ENCODE data around the gene CCDC192.

CCDC192 gene

GRCh38 chr5:127923804-127924570 is 220.8 kb downstream of the CCDC192 start:
- Histone ChIP-seq H3K9me3 (ENCODE audit: control insufficient read depth, insufficient read depth, low read length) (no peaks in the 10 kb centered on the region), H3K9ac (ENCODE audit: low read depth, low read length) (no peak overlapping the region), H3K4me3 (ENCODE audit: low read depth, low read length) (no peak overlapping the region), H3K27ac (ENCODE audit: low read depth, low read length) (no peak overlapping the region), H3K27me3 (ENCODE audit: control insufficient read depth, insufficient read depth, low read length) (no peaks in the 10 kb centered on the region), H3K4me1 (ENCODE audit: control insufficient read depth, insufficient read depth, low read length) (0 out of 2 replicates have a peak, but pooled peaks cover 9% of the 10 kb centered on the region), H3K36me3 (ENCODE audit: control insufficient read depth, insufficient read depth, low read length) (no peaks in the 10 kb centered on the region)

GRCh38 chr5:127924606-127925005 is 221.4 kb downstream of the CCDC192 start:
- H3K27ac ChIP-seq (ENCODE audit: low read depth, low read length): no peak overlapping the region
- H3K9ac ChIP-seq (ENCODE audit: low read depth, low read length): no peak overlapping the region
- H3K4me1 ChIP-seq (ENCODE audit: control insufficient read depth, insufficient read depth, low read length): 0 out of 2 replicates have a peak, but pooled peaks cover 9% of the 10 kb centered on the region
- no peaks in the 10 kb centered on the region for H3K36me3 ChIP-seq (ENCODE audit: control insufficient read depth, insufficient read depth, low read length)
- H3K27me3 ChIP-seq (ENCODE audit: control insufficient read depth, insufficient read depth, low read length): no peaks in the 10 kb centered on the region
- H3K4me3 ChIP-seq (ENCODE audit: low read depth, low read length): no peak overlapping the region
- no peaks in the 10 kb centered on the region for H3K9me3 ChIP-seq (ENCODE audit: control insufficient read depth, insufficient read depth, low read length)

- no peak overlapping the region for H3K27ac ChIP-seq (ENCODE audit: low read depth, low read length)
- H3K4me1 ChIP-seq (ENCODE audit: control insufficient read depth, insufficient read depth, low read length): 0 out of 2 replicates have a peak, but pooled peaks cover 9% of the 10 kb centered on the region
These were observed 222.7 kb downstream of the CCDC192 start for GRCh38 chr5:127925916-127926315.

GRCh38 chr5:127926974-127927373 is 223.8 kb downstream of the CCDC192 start:
- Histone ChIP-seq H3K27me3 (ENCODE audit: control insufficient read depth, insufficient read depth, low read length) (peaks cover 14% of the 10 kb centered on the region), H3K4me3 (ENCODE audit: low read depth, low read length) (no peak overlapping the region), H3K36me3 (ENCODE audit: control insufficient read depth, insufficient read depth, low read length) (no peaks in the 10 kb centered on the region), H3K4me1 (ENCODE audit: control insufficient read depth, insufficient read depth, low read length) (0 out of 2 replicates have a peak, but pooled peaks cover 9% of the 10 kb centered on the region), H3K9ac (ENCODE audit: low read depth, low read length) (no peak overlapping the region), H3K9me3 (ENCODE audit: control insufficient read depth, insufficient read depth, low read length) (no peaks in the 10 kb centered on the region), H3K27ac (ENCODE audit: low read depth, low read length) (no peak overlapping the region)

More at GRCh38 chr5:127925916-127926315, 222.7 kb downstream of the CCDC192 start:
- peaks cover 6% of the 10 kb centered on the region for H3K27me3 ChIP-seq (ENCODE audit: control insufficient read depth, insufficient read depth, low read length)
- H3K36me3 ChIP-seq (ENCODE audit: control insufficient read depth, insufficient read depth, low read length): no peaks in the 10 kb centered on the region
- H3K4me3 ChIP-seq (ENCODE audit: low read depth, low read length): no peak overlapping the region
- H3K9ac ChIP-seq (ENCODE audit: low read depth, low read length): no peak overlapping the region
- no peaks in the 10 kb centered on the region for H3K9me3 ChIP-seq (ENCODE audit: control insufficient read depth, insufficient read depth, low read length)

- no peaks in the 10 kb centered on the region for H3K9me3 ChIP-seq (ENCODE audit: control insufficient read depth, insufficient read depth, low read length)
- H3K4me1 ChIP-seq (ENCODE audit: control insufficient read depth, insufficient read depth, low read length): 0 out of 2 replicates have a peak, but pooled peaks cover 9% of the 10 kb centered on the region
- H3K36me3 ChIP-seq (ENCODE audit: control insufficient read depth, insufficient read depth, low read length): no peaks in the 10 kb centered on the region
- no peak overlapping the region for H3K27ac ChIP-seq (ENCODE audit: low read depth, low read length)
- H3K9ac ChIP-seq (ENCODE audit: low read depth, low read length): no peak overlapping the region
- peaks cover 24% of the 10 kb centered on the region for H3K27me3 ChIP-seq (ENCODE audit: control insufficient read depth, insufficient read depth, low read length)
- H3K4me3 ChIP-seq (ENCODE audit: low read depth, low read length): no peak overlapping the region
These were observed 224.9 kb downstream of the CCDC192 start for GRCh38 chr5:127928053-127928452.

GRCh38 chr5:127930311-127930710 is 227.1 kb downstream of the CCDC192 start:
- Histone ChIP-seq H3K4me1 (ENCODE audit: control insufficient read depth, insufficient read depth, low read length) (peaks cover 11% of the 10 kb centered on the region), H3K9me3 (ENCODE audit: control insufficient read depth, insufficient read depth, low read length) (no peaks in the 10 kb centered on the region), H3K4me3 (ENCODE audit: low read depth, low read length) (no peak overlapping the region), H3K9ac (ENCODE audit: low read depth, low read length) (no peak overlapping the region), H3K27me3 (ENCODE audit: control insufficient read depth, insufficient read depth, low read length) (peaks cover 47% of the 10 kb centered on the region), H3K36me3 (ENCODE audit: control insufficient read depth, insufficient read depth, low read length) (no peaks in the 10 kb centered on the region), H3K27ac (ENCODE audit: low read depth, low read length) (no peak overlapping the region)

GRCh38 chr5:127931396-127931795 is 228.2 kb downstream of the CCDC192 start:
- peaks cover 57% of the 10 kb centered on the region for H3K27me3 ChIP-seq (ENCODE audit: control insufficient read depth, insufficient read depth, low read length)
- no peak overlapping the region for H3K27ac ChIP-seq (ENCODE audit: low read depth, low read length)
- peaks cover 11% of the 10 kb centered on the region for H3K4me1 ChIP-seq (ENCODE audit: control insufficient read depth, insufficient read depth, low read length)
- H3K9me3 ChIP-seq (ENCODE audit: control insufficient read depth, insufficient read depth, low read length): no peaks in the 10 kb centered on the region
- no peak overlapping the region for H3K4me3 ChIP-seq (ENCODE audit: low read depth, low read length)
- no peaks in the 10 kb centered on the region for H3K36me3 ChIP-seq (ENCODE audit: control insufficient read depth, insufficient read depth, low read length)
- H3K9ac ChIP-seq (ENCODE audit: low read depth, low read length): no peak overlapping the region

GRCh38 chr5:127933348-127933747 is 230.2 kb downstream of the CCDC192 start:
- Histone ChIP-seq H3K9ac (ENCODE audit: low read depth, low read length) (no peak overlapping the region), H3K9me3 (ENCODE audit: control insufficient read depth, insufficient read depth, low read length) (no peaks in the 10 kb centered on the region), H3K27ac (ENCODE audit: low read depth, low read length) (no peak overlapping the region), H3K27me3 (ENCODE audit: control insufficient read depth, insufficient read depth, low read length) (peaks cover 77% of the 10 kb centered on the region), H3K36me3 (ENCODE audit: control insufficient read depth, insufficient read depth, low read length) (no peaks in the 10 kb centered on the region), H3K4me1 (ENCODE audit: control insufficient read depth, insufficient read depth, low read length) (peaks cover 11% of the 10 kb centered on the region), H3K4me3 (ENCODE audit: low read depth, low read length) (no peak overlapping the region)

- no peaks in the 10 kb centered on the region for H3K36me3 ChIP-seq (ENCODE audit: control insufficient read depth, insufficient read depth, low read length)
- peaks cover 11% of the 10 kb centered on the region for H3K4me1 ChIP-seq (ENCODE audit: control insufficient read depth, insufficient read depth, low read length)
- no peak overlapping the region for H3K27ac ChIP-seq (ENCODE audit: low read depth, low read length)
- no peak overlapping the region for H3K9ac ChIP-seq (ENCODE audit: low read depth, low read length)
- no peak overlapping the region for H3K4me3 ChIP-seq (ENCODE audit: low read depth, low read length)
- no peaks in the 10 kb centered on the region for H3K9me3 ChIP-seq (ENCODE audit: control insufficient read depth, insufficient read depth, low read length)
- H3K27me3 ChIP-seq (ENCODE audit: control insufficient read depth, insufficient read depth, low read length): peaks cover 84% of the 10 kb centered on the region
These were observed 231.6 kb downstream of the CCDC192 start for GRCh38 chr5:127934791-127935256.

- peaks cover 83% of the 10 kb centered on the region for H3K27me3 ChIP-seq (ENCODE audit: control insufficient read depth, insufficient read depth, low read length)
- no peaks in the 10 kb centered on the region for H3K36me3 ChIP-seq (ENCODE audit: control insufficient read depth, insufficient read depth, low read length)
- H3K9me3 ChIP-seq (ENCODE audit: control insufficient read depth, insufficient read depth, low read length): no peaks in the 10 kb centered on the region
- H3K9ac ChIP-seq (ENCODE audit: low read depth, low read length): no peak overlapping the region
- H3K4me3 ChIP-seq (ENCODE audit: low read depth, low read length): no peak overlapping the region
- peaks cover 11% of the 10 kb centered on the region for H3K4me1 ChIP-seq (ENCODE audit: control insufficient read depth, insufficient read depth, low read length)
- no peak overlapping the region for H3K27ac ChIP-seq (ENCODE audit: low read depth, low read length)
These were observed 232.2 kb downstream of the CCDC192 start for GRCh38 chr5:127935398-127935797.

- Histone ChIP-seq H3K9me3 (ENCODE audit: control insufficient read depth, insufficient read depth, low read length) (no peaks in the 10 kb centered on the region), H3K27me3 (ENCODE audit: control insufficient read depth, insufficient read depth, low read length) (peaks cover 72% of the 10 kb centered on the region), H3K4me1 (ENCODE audit: control insufficient read depth, insufficient read depth, low read length) (peaks cover 19% of the 10 kb centered on the region), H3K27ac (ENCODE audit: low read depth, low read length) (no peak overlapping the region), H3K9ac (ENCODE audit: low read depth, low read length) (no peak overlapping the region), H3K4me3 (ENCODE audit: low read depth, low read length) (no peak overlapping the region), H3K36me3 (ENCODE audit: control insufficient read depth, insufficient read depth, low read length) (no peaks in the 10 kb centered on the region)
These were observed 233.3 kb downstream of the CCDC192 start for GRCh38 chr5:127936439-127936972.
